Measurements from ENCODE around the gene HIVEP3. TPM values are rescaled to one million over a fixed set of nuclear protein-coding genes. Genes with fewer than 3 reads are reported as not detected.

Gene HIVEP3
- total RNA-seq, 1 experiment from 2014 or later: 11.0 TPM

DNA sequence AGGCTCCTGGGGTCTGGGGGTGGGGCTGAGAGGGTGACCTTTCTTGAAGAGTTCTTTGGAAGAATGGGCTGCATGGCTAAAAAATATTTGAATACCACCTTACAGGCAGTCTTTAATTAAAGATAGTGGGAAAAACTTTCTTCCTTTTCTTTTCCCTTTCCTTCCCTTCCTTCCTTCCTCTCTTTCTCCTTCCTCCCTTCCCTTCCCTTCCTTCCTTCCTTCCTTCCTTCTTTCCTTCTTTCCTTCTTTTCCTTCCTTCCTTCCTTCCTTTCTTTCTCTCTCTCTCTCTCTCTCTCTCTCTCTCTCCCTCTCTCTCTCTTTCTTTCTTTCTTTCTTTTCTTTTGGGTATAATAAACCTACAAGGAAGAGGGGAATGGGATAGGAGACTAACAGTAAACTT, 356.4 kb downstream of the HIVEP3 start:
- H3F3A ChIP-seq (ENCODE audit: insufficient read depth, low read depth): no peaks in the 10 kb centered on the region
- H4K20me1 ChIP-seq (ENCODE audit: insufficient read depth): no peaks in the 10 kb centered on the region
- H2AFZ ChIP-seq: no peak overlapping the region
- H3K27me3 ChIP-seq (ENCODE audit: insufficient read depth, low read depth): no peaks in the 10 kb centered on the region
- H3K4me3 ChIP-seq: no peak overlapping the region
- H3K9me2 ChIP-seq (ENCODE audit: insufficient read depth): no peaks in the 10 kb centered on the region
- no TSS peak for BruUV-seq (replicated peaks)
- no peak overlapping the region for H3K27ac ChIP-seq
- no peaks in the 10 kb centered on the region for H3K4me1 ChIP-seq (replicated peaks; ENCODE audit: insufficient read depth)
- CTCF ChIA-PET: no interaction called here
- intact Hi-C loops (cut with micrococcal nuclease; ENCODE audit: unreplicated experiment): no loop called here
- no peaks in the 10 kb centered on the region for H3K36me3 ChIP-seq (ENCODE audit: low read depth)
- no peaks in the 10 kb centered on the region for H3K79me2 ChIP-seq (ENCODE audit: low read depth)
- H3K9me3 ChIP-seq (ENCODE audit: insufficient read depth, low read depth): no peaks in the 10 kb centered on the region
- POLR2A ChIA-PET (ENCODE audit: unreplicated experiment): no interaction called here
- H3K4me2 ChIP-seq: no peak overlapping the region
- DNase-seq: no peak
- TF ChIP-seq CTCF (conservative IDR thresholded peaks at IDR 0.05) (no peak), EZH2 (IDR thresholded peaks at IDR 0.05; ENCODE audit: low read depth) (no peak)

GRCh38 chr1:41560931-41561330, 357.8 kb downstream of the HIVEP3 start:
- H3F3A ChIP-seq (ENCODE audit: insufficient read depth, low read depth): no peaks in the 10 kb centered on the region
- intact Hi-C loops (cut with micrococcal nuclease; ENCODE audit: unreplicated experiment): no loop called here
- no peak overlapping the region for H3K4me3 ChIP-seq
- no peaks in the 10 kb centered on the region for H3K9me2 ChIP-seq (ENCODE audit: insufficient read depth)
- BruUV-seq (replicated peaks): no TSS peak
- H3K9me3 ChIP-seq (ENCODE audit: insufficient read depth, low read depth): no peaks in the 10 kb centered on the region
- H4K20me1 ChIP-seq (ENCODE audit: insufficient read depth): no peaks in the 10 kb centered on the region
- no peaks in the 10 kb centered on the region for H3K36me3 ChIP-seq (ENCODE audit: low read depth)
- TF ChIP-seq CTCF (conservative IDR thresholded peaks at IDR 0.05): no peak
- no peak for TF ChIP-seq EZH2 (IDR thresholded peaks at IDR 0.05; ENCODE audit: low read depth)
- no peaks in the 10 kb centered on the region for H3K79me2 ChIP-seq (ENCODE audit: low read depth)
- ChIA-PET POLR2A (ENCODE audit: unreplicated experiment) (interaction anchor here (0.5 kb wide), 1 partner anchor 302 kb away, joined by 10 read pairs; no protein-coding TSS in a partner anchor), CTCF (interaction anchor here (0.6 kb wide), 1 partner anchor 1494 kb away, joined by 3 read pairs; no protein-coding TSS in a partner anchor)
- H3K27ac ChIP-seq: no peak overlapping the region
- DNase-seq: no peak
- no peak overlapping the region for H2AFZ ChIP-seq
- H3K4me1 ChIP-seq (replicated peaks; ENCODE audit: insufficient read depth): no peaks in the 10 kb centered on the region
- no peaks in the 10 kb centered on the region for H3K27me3 ChIP-seq (ENCODE audit: insufficient read depth, low read depth)
- no peak overlapping the region for H3K4me2 ChIP-seq

GRCh38 chr1:41560496-41560895, 358.2 kb downstream of the HIVEP3 start:
- H3K27me3 ChIP-seq (ENCODE audit: insufficient read depth, low read depth): no peaks in the 10 kb centered on the region
- H3K27ac ChIP-seq: no peak overlapping the region
- H3K9me2 ChIP-seq (ENCODE audit: insufficient read depth): no peaks in the 10 kb centered on the region
- BruUV-seq (replicated peaks): no TSS peak
- H2AFZ ChIP-seq: no peak overlapping the region
- no peaks in the 10 kb centered on the region for H4K20me1 ChIP-seq (ENCODE audit: insufficient read depth)
- DNase-seq: no peak
- H3K4me1 ChIP-seq (replicated peaks; ENCODE audit: insufficient read depth): no peaks in the 10 kb centered on the region
- H3K79me2 ChIP-seq (ENCODE audit: low read depth): no peaks in the 10 kb centered on the region
- H3K9me3 ChIP-seq (ENCODE audit: insufficient read depth, low read depth): no peaks in the 10 kb centered on the region
- H3K4me2 ChIP-seq: no peak overlapping the region
- CTCF ChIA-PET: interaction anchor here (0.6 kb wide), 1 partner anchor 1495 kb away, joined by 3 read pairs; no protein-coding TSS in a partner anchor
- intact Hi-C loops (cut with micrococcal nuclease; ENCODE audit: unreplicated experiment): no loop called here
- TF ChIP-seq EZH2 (IDR thresholded peaks at IDR 0.05; ENCODE audit: low read depth) (no peak), CTCF (conservative IDR thresholded peaks at IDR 0.05) (no peak)
- POLR2A ChIA-PET (ENCODE audit: unreplicated experiment): no interaction called here
- H3K36me3 ChIP-seq (ENCODE audit: low read depth): no peaks in the 10 kb centered on the region
- no peak overlapping the region for H3K4me3 ChIP-seq
- H3F3A ChIP-seq (ENCODE audit: insufficient read depth, low read depth): no peaks in the 10 kb centered on the region
